SK-N-SH (cell line): ENCODE data around the gene FLNA. TPM values are rescaled to one million over a fixed set of nuclear protein-coding genes. Genes with fewer than 3 reads are reported as not detected.

Experiments used
- CHD2 ChIP-seq: fragments of 150-350 bp; IDR thresholded peaks from 2 replicates; pipeline ENCODE4 v1.6.1; 2018; ENCODE audit warnings: low read length; ENCODE audit not compliant: partially characterized antibody
- ELF1 ChIP-seq: IDR thresholded peaks from 2 replicates; pipeline ENCODE4 v1.4.0; 2012
- EP300 ChIP-seq, 2 experiments: IDR thresholded peaks; 2 replicates each; pipeline versions ENCODE4 v1.4.0 to v1.6.1; 2012; ENCODE audit warnings: borderline replicate concordance in 1 of 2, low read depth in 1 of 2, low read length in 1 of 2
- FOXJ3 ChIP-seq: sonication (generic); formaldehyde crosslinking; IDR thresholded peaks from 2 replicates; pipeline ENCODE4 v1.5.1; 2020; ENCODE audit warnings: mild to moderate bottlenecking, missing genetic modification reagents
- GABPA ChIP-seq: IDR thresholded peaks from 2 replicates; pipeline ENCODE4 v1.4.0; 2012; ENCODE audit warnings: low read depth, mild to moderate bottlenecking
- GATA2 ChIP-seq: sonication (generic); formaldehyde crosslinking; IDR thresholded peaks from 2 replicates; pipeline ENCODE4 v1.5.0; 2020; ENCODE audit warnings: mild to moderate bottlenecking, missing genetic modification reagents
- MEF2A ChIP-seq: IDR thresholded peaks from 2 replicates; pipeline ENCODE4 v1.4.0; 2012; ENCODE audit warnings: low read depth, borderline replicate concordance
- MXI1 ChIP-seq: IDR thresholded peaks from 2 replicates; pipeline ENCODE4 v1.6.1; 2012; ENCODE audit warnings: mild to moderate bottlenecking, low read depth, low read length, improper control_type of control experiment
- NFIC ChIP-seq: IDR thresholded peaks from 2 replicates; pipeline ENCODE4 v1.4.0; 2012; ENCODE audit warnings: borderline replicate concordance
- NRF1 ChIP-seq: IDR thresholded peaks from 2 replicates; pipeline ENCODE4 v1.6.1; 2012; ENCODE audit warnings: low read depth, mild to moderate bottlenecking, low read length
- POLR2AphosphoS5 ChIP-seq: IDR thresholded peaks from 2 replicates; pipeline ENCODE4 v1.6.1; 2012; ENCODE audit warnings: low read depth, low read length
- RAD21 ChIP-seq: IDR thresholded peaks from 2 replicates; pipeline ENCODE4 v1.6.1; 2012; ENCODE audit warnings: mild to moderate bottlenecking, low read length
- RCOR1 ChIP-seq: fragments of 150-350 bp; IDR thresholded peaks from 2 replicates; pipeline ENCODE4 v1.6.1; 2017; ENCODE audit warnings: antibody characterized with exemption, low read length
- REST ChIP-seq: IDR thresholded peaks from 2 replicates; pipeline ENCODE4 v1.6.1; 2012; ENCODE audit warnings: mild to moderate bottlenecking, low read depth, low read length, moderate library complexity
- RFX5 ChIP-seq: IDR thresholded peaks from 2 replicates; pipeline ENCODE4 v1.6.1; 2012; ENCODE audit warnings: mild to moderate bottlenecking, improper control_type of control experiment, low read length
- RXRA ChIP-seq: IDR thresholded peaks from 2 replicates; pipeline ENCODE4 v1.4.0; 2012; ENCODE audit warnings: low read depth, mild to moderate bottlenecking, borderline replicate concordance
- SIN3A ChIP-seq: IDR thresholded peaks from 2 replicates; pipeline ENCODE4 v1.6.1; 2012; ENCODE audit warnings: low read depth, mild to moderate bottlenecking, low read length, moderate library complexity, borderline replicate concordance
- SMC3 ChIP-seq: IDR thresholded peaks from 2 replicates; pipeline ENCODE4 v1.6.1; 2012; ENCODE audit warnings: low read depth, low read length, improper control_type of control experiment
- TAF1 ChIP-seq: IDR thresholded peaks from 2 replicates; pipeline ENCODE4 v1.6.1; 2012; ENCODE audit warnings: low read depth, mild to moderate bottlenecking, low read length, moderate library complexity, borderline replicate concordance
- TCF12 ChIP-seq: IDR thresholded peaks from 2 replicates; pipeline ENCODE4 v1.4.0; 2012
- TEAD4 ChIP-seq: IDR thresholded peaks from 2 replicates; pipeline ENCODE4 v1.4.0; 2012; ENCODE audit warnings: mild to moderate bottlenecking, borderline replicate concordance; ENCODE audit not compliant: insufficient read depth
- USF2 ChIP-seq: fragments of 150-350 bp; IDR thresholded peaks from 2 replicates; pipeline ENCODE4 v1.6.1; 2017; ENCODE audit warnings: antibody characterized with exemption, low read length, low read depth, borderline replicate concordance
- YY1 ChIP-seq: IDR thresholded peaks from 2 replicates; pipeline ENCODE4 v1.4.0; 2012; ENCODE audit warnings: low read depth, mild to moderate bottlenecking
- polyA plus RNA-seq, 3 experiments: library from polyadenylated mRNA; depleted of rRNA; stranded (reverse); fragments of >200 nt; gene quantifications; 2 replicates each; pipeline ENCODE4 v1.2.3, GENCODE V29; 2012
- TF ChIP-seq, protein P1 (sequence below): fragments of 200-600 bp; sonication (generic); IDR thresholded peaks from 2 replicates; pipeline ENCODE4 v1.6.1; 2017; ENCODE audit warnings: antibody characterized with exemption, mild to moderate bottlenecking, moderate library complexity
- TF ChIP-seq, protein P2 (sequence below): IDR thresholded peaks from 2 replicates; pipeline ENCODE4 v1.4.0; 2012; ENCODE audit warnings: low read depth
- TF ChIP-seq, protein P3 (sequence below): IDR thresholded peaks from 2 replicates; pipeline ENCODE4 v1.4.0; 2012; ENCODE audit warnings: low read depth, borderline replicate concordance

Gene FLNA
- polyA plus RNA-seq, 1 of the 3 experiments (the other 2 are of a cell fraction), result 550 TPM

DNA sequence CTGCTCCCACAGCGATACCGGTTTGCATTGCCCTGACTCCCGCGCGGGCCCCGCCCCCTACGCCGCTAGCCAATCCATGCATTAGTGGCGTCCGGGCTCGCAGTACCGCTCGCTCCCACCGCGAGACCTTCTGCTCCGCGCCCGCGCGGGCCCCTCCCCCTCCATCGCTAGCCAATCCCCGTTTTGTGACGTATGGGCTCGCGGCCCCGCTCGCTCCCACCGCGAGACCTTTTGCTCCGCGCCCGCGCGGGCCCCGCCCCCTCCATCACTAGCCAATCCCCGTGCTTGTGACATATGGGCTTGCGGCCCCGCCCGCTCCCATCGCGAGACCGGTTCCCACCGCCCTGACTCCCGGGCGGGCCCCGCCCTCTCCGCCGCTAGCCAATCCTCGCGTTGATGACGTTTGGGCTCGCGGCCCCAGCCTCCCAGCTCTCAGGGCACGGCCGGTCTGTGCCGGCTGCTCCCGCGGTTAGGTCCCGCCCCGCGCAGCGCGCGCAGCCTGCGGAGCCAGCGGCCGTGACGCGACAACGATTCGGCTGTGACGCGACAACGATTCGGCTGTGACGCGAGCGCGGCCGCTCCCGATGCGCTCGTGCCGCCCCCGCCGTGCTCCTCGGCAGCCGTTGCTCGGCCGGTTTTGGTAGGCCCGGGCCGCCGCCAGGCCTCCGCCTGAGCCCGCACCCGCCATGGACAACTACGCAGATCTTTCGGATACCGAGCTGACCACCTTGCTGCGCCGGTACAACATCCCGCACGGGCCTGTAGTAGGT lies 4.5 kb upstream of the FLNA start, which contains the start of gene EMD (continued):
- TF ChIP-seq REST (no peak), MXI1 (no peak), EP300 (IDR thresholded peaks at IDR 0.05; ENCODE audit: borderline replicate concordance in 1 of 2, low read depth in 1 of 2, low read length in 1 of 2) (no peak), TEAD4 (no peak), TAF1 (no peak), CHD2 (peak; percentile 98), NRF1 (peak; percentile 74), RCOR1 (no peak), YY1 (no peak), SMC3 (no peak), USF2 (no peak), FOXJ3 (CRISPR knock-in tag) (no peak), POLR2AphosphoS5 (peak; percentile 13; the same call in 1 of the 2 replicates), RFX5 (peak; percentile 79), ELF1 (no peak), RAD21 (no peak), GATA2 (CRISPR knock-in tag) (no peak), MEF2A (no peak), TCF12 (no peak), GABPA (no peak), NFIC (no peak), RXRA (no peak), SIN3A (0 out of 2 replicates have a peak, but pooled peaks have one; percentile 12)
- TF ChIP-seq, protein P1, sequence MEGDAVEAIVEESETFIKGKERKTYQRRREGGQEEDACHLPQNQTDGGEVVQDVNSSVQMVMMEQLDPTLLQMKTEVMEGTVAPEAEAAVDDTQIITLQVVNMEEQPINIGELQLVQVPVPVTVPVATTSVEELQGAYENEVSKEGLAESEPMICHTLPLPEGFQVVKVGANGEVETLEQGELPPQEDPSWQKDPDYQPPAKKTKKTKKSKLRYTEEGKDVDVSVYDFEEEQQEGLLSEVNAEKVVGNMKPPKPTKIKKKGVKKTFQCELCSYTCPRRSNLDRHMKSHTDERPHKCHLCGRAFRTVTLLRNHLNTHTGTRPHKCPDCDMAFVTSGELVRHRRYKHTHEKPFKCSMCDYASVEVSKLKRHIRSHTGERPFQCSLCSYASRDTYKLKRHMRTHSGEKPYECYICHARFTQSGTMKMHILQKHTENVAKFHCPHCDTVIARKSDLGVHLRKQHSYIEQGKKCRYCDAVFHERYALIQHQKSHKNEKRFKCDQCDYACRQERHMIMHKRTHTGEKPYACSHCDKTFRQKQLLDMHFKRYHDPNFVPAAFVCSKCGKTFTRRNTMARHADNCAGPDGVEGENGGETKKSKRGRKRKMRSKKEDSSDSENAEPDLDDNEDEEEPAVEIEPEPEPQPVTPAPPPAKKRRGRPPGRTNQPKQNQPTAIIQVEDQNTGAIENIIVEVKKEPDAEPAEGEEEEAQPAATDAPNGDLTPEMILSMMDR, result no peak
- TF ChIP-seq, protein P2, sequence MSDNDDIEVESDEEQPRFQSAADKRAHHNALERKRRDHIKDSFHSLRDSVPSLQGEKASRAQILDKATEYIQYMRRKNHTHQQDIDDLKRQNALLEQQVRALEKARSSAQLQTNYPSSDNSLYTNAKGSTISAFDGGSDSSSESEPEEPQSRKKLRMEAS, result no peak
- TF ChIP-seq, protein P3, sequence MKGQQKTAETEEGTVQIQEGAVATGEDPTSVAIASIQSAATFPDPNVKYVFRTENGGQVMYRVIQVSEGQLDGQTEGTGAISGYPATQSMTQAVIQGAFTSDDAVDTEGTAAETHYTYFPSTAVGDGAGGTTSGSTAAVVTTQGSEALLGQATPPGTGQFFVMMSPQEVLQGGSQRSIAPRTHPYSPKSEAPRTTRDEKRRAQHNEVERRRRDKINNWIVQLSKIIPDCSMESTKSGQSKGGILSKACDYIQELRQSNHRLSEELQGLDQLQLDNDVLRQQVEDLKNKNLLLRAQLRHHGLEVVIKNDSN, result 0 out of 2 replicates have a peak, but pooled peaks have one; percentile 14
- TF ChIP-seq, all 33 proteins: peak for 7
